ENCODE measurements around the gene IFIT2.

GRCh38 chr10:89336241-89336640, 34.4 kb downstream of the IFIT2 start:
- TF ChIP-seq CTCF (IDR thresholded peaks at IDR 0.05): no peak
- TF ChIP-seq POLR2AphosphoS5 (IDR thresholded peaks at IDR 0.05): no peak
- no peak for TF ChIP-seq POLR2A (IDR thresholded peaks at IDR 0.05)
